ENCODE data around the gene CAPNS2.

GRCh38 chr16:55574811-55575210 is 8.3 kb downstream of the CAPNS2 start:
- TF ChIP-seq TAF1 (IDR thresholded peaks at IDR 0.05; ENCODE audit: borderline replicate concordance, low read depth, low read length), result no peak
- no peak for TF ChIP-seq POLR2AphosphoS5 (IDR thresholded peaks at IDR 0.05; ENCODE audit: low read depth, low read length)
- no peak for TF ChIP-seq POLR2A (IDR thresholded peaks at IDR 0.05; ENCODE audit: low read depth, low read length)
